GM21360 (cell line): ENCODE data around the gene SLC2A6.
A peak's percentile ranks its signal among the peaks of the same experiment; 100 is the strongest.
"Not testable (repeated sequence)": the region's sequence is repeated elsewhere in the genome, so short reads cannot be mapped to it uniquely, and the experiment has no call there.

Experiments
- ATAC-seq: cut with Tn5 transposase; IDR thresholded peaks from one replicate; pipeline ENCODE4 v1.9.1; 2021; ENCODE audit warnings: mild to moderate bottlenecking, moderate library complexity; ENCODE audit not compliant: unreplicated experiment

SLC2A6 gene

GRCh38 chr9:133463234-133463863 is 15.6 kb downstream of the SLC2A6 start:
- no peak for ATAC-seq

GRCh38 chr9:133461975-133462374 is 16.9 kb downstream of the SLC2A6 start:
- no peak for ATAC-seq

- peak; percentile 12 for ATAC-seq
These were observed 18.3 kb downstream of the SLC2A6 start for GRCh38 chr9:133460405-133461175.

GRCh38 chr9:133459476-133460404 is 19.2 kb downstream of the SLC2A6 start, which contains the start of gene CACFD1:
CACFD1 (plus strand) TSS chr9:133459978; CDS start chr9:133460067, 89 bp downstream.
- peak; percentile 70 for ATAC-seq

GRCh38 chr9:133458643-133459312 is 20.1 kb downstream of the SLC2A6 start:
- ATAC-seq = no peak

GRCh38 chr9:133457748-133458147 is 21.2 kb downstream of the SLC2A6 start:
- ATAC-seq = no peak

- ATAC-seq = no peak
These were observed 21.7 kb downstream of the SLC2A6 start for GRCh38 chr9:133457233-133457632.

GRCh38 chr9:133456409-133456808 is 22.5 kb downstream of the SLC2A6 start:
- ATAC-seq = no peak

- ATAC-seq = no peak
These were observed 23.0 kb downstream of the SLC2A6 start for GRCh38 chr9:133455936-133456335.

GRCh38 chr9:133454943-133455673 is 23.8 kb downstream of the SLC2A6 start:
- ATAC-seq = no peak

GRCh38 chr9:133454325-133454724 is 24.6 kb downstream of the SLC2A6 start:
- ATAC-seq = no peak

- ATAC-seq = no peak
These were observed 25.2 kb downstream of the SLC2A6 start for GRCh38 chr9:133453651-133454050.

- no peak for ATAC-seq
These were observed 26.3 kb downstream of the SLC2A6 start for GRCh38 chr9:133452562-133452961.

GRCh38 chr9:133451865-133452264 is 27.0 kb downstream of the SLC2A6 start:
- ATAC-seq = not testable (repeated sequence)

- no peak for ATAC-seq
These were observed 29.1 kb downstream of the SLC2A6 start for GRCh38 chr9:133449760-133450159.

GRCh38 chr9:133448487-133448972 is 30.4 kb downstream of the SLC2A6 start:
- no peak for ATAC-seq

- no peak for ATAC-seq
These were observed 33.5 kb downstream of the SLC2A6 start for GRCh38 chr9:133445293-133445969.

- ATAC-seq = no peak
These were observed 34.9 kb downstream of the SLC2A6 start for GRCh38 chr9:133443982-133444381.

GRCh38 chr9:133443248-133443647 is 35.7 kb downstream of the SLC2A6 start:
- ATAC-seq = no peak
